ENCODE data around the gene BICC1.

BICC1 gene

GRCh38 chr10:58765910-58766309 lies 253.2 kb downstream of the BICC1 start:
- Histone ChIP-seq H3K4me1 (ENCODE audit: insufficient read depth, low read length, poor library complexity, severe bottlenecking) (no peaks in the 10 kb centered on the region), H3K9ac (ENCODE audit: low read depth, low read length, poor library complexity, severe bottlenecking) (no peak overlapping the region), H3K27me3 (ENCODE audit: insufficient read depth, low read length, poor library complexity, severe bottlenecking) (no peaks in the 10 kb centered on the region), H3K4me2 (ENCODE audit: low read depth, low read length, poor library complexity, severe bottlenecking) (no peak overlapping the region), H4K20me1 (ENCODE audit: insufficient read depth, low read length, poor library complexity, severe bottlenecking) (no peaks in the 10 kb centered on the region), H3F3A (ENCODE audit: low read depth) (no peaks in the 10 kb centered on the region), H3K9me2 (replicated peaks; ENCODE audit: low read depth, low read length) (no peaks in the 10 kb centered on the region), H3K9me3 (ENCODE audit: insufficient read depth, low read depth, low read length) (no peaks in the 10 kb centered on the region), H2AFZ (ENCODE audit: low read length) (no peak overlapping the region), H3K36me3 (ENCODE audit: insufficient read depth, low read length) (no peaks in the 10 kb centered on the region), H3K4me3 (ENCODE audit: low read length, poor library complexity, severe bottlenecking) (no peak overlapping the region), H3K79me2 (ENCODE audit: insufficient read depth, low read length) (no peaks in the 10 kb centered on the region)
- TF ChIP-seq EZH2phosphoT487 (IDR thresholded peaks at IDR 0.05; ENCODE audit: borderline replicate concordance) = no peak
- no peak for TF ChIP-seq CTCF (conservative IDR thresholded peaks at IDR 0.05; ENCODE audit: low read length)

- TF ChIP-seq CTCF (conservative IDR thresholded peaks at IDR 0.05; ENCODE audit: low read length) = no peak
- TF ChIP-seq EZH2phosphoT487 (IDR thresholded peaks at IDR 0.05; ENCODE audit: borderline replicate concordance) = no peak
- Histone ChIP-seq H3K4me3 (ENCODE audit: low read length, poor library complexity, severe bottlenecking) (no peak overlapping the region), H3K4me2 (ENCODE audit: low read depth, low read length, poor library complexity, severe bottlenecking) (no peak overlapping the region), H2AFZ (ENCODE audit: low read length) (no peak overlapping the region), H3F3A (ENCODE audit: low read depth) (no peaks in the 10 kb centered on the region), H3K9me3 (ENCODE audit: insufficient read depth, low read depth, low read length) (no peaks in the 10 kb centered on the region), H3K36me3 (ENCODE audit: insufficient read depth, low read length) (no peaks in the 10 kb centered on the region), H3K9ac (ENCODE audit: low read depth, low read length, poor library complexity, severe bottlenecking) (no peak overlapping the region), H3K79me2 (ENCODE audit: insufficient read depth, low read length) (no peaks in the 10 kb centered on the region), H3K9me2 (replicated peaks; ENCODE audit: low read depth, low read length) (no peaks in the 10 kb centered on the region), H3K4me1 (ENCODE audit: insufficient read depth, low read length, poor library complexity, severe bottlenecking) (no peaks in the 10 kb centered on the region), H4K20me1 (ENCODE audit: insufficient read depth, low read length, poor library complexity, severe bottlenecking) (no peaks in the 10 kb centered on the region), H3K27me3 (ENCODE audit: insufficient read depth, low read length, poor library complexity, severe bottlenecking) (no peaks in the 10 kb centered on the region)
Measured at GRCh38 chr10:58767652-58768051, 255.0 kb downstream of the BICC1 start.

GRCh38 chr10:58771863-58772262 lies 259.2 kb downstream of the BICC1 start:
- no peak overlapping the region for H3K9ac ChIP-seq (ENCODE audit: low read depth, low read length, poor library complexity, severe bottlenecking)

More at GRCh38 chr10:58771863-58772262, 259.2 kb downstream of the BICC1 start:
- Histone ChIP-seq H3K27me3 (ENCODE audit: insufficient read depth, low read length, poor library complexity, severe bottlenecking) (no peaks in the 10 kb centered on the region), H3K36me3 (ENCODE audit: insufficient read depth, low read length) (no peaks in the 10 kb centered on the region), H3K79me2 (ENCODE audit: insufficient read depth, low read length) (no peaks in the 10 kb centered on the region), H3K9me2 (replicated peaks; ENCODE audit: low read depth, low read length) (no peaks in the 10 kb centered on the region), H3F3A (ENCODE audit: low read depth) (no peaks in the 10 kb centered on the region), H4K20me1 (ENCODE audit: insufficient read depth, low read length, poor library complexity, severe bottlenecking) (no peaks in the 10 kb centered on the region), H2AFZ (ENCODE audit: low read length) (no peak overlapping the region), H3K4me2 (ENCODE audit: low read depth, low read length, poor library complexity, severe bottlenecking) (no peak overlapping the region), H3K4me3 (ENCODE audit: low read length, poor library complexity, severe bottlenecking) (no peak overlapping the region), H3K4me1 (ENCODE audit: insufficient read depth, low read length, poor library complexity, severe bottlenecking) (no peaks in the 10 kb centered on the region), H3K9me3 (ENCODE audit: insufficient read depth, low read depth, low read length) (no peaks in the 10 kb centered on the region)
- TF ChIP-seq CTCF (conservative IDR thresholded peaks at IDR 0.05; ENCODE audit: low read length) (no peak), EZH2phosphoT487 (IDR thresholded peaks at IDR 0.05; ENCODE audit: borderline replicate concordance) (no peak)
